OCI-LY7 (cell line): Measurements from ENCODE around the gene IFT57. TPM values are rescaled to one million over a fixed set of nuclear protein-coding genes. Genes with fewer than 3 reads are reported as not detected.

ENCODE experiments used
- BruUV-seq: library from RNA; stranded (reverse); fragments of 400-500 nt; replicated peaks from 2 replicates; lab custom pipeline; 2021; lab: Mats Ljungman, UMichigan
- CTCF ChIA-PET: fragments of 300-600 bp; sonication (Branson Sonifier 250); formaldehyde crosslinking; loops from one replicate; lab custom pipeline; 2022; ENCODE audit warnings: antibody characterized with exemption; ENCODE audit not compliant: unreplicated experiment; lab: Charles Lee
- POLR2A ChIA-PET: fragments of 300-600 bp; sonication (Branson Sonifier 250); formaldehyde crosslinking; loops from one replicate; lab custom pipeline; 2022; ENCODE audit warnings: antibody characterized with exemption; lab: Charles Lee
- DNase-seq: peaks from one replicate; pipeline ENCODE4 v3.0.0-alpha.2; 2015; ENCODE audit warnings: low spot score
- H2AFZ ChIP-seq: fragments of 200-600 bp; sonication (generic), shearing (Covaris generic); 2 replicates; pipeline ENCODE4 v1.6.1; 2014; ENCODE audit warnings: mild to moderate bottlenecking, antibody characterized with exemption, low read length, moderate library complexity
- H3K27ac ChIP-seq: fragments of 200-600 bp; sonication (generic); 2 replicates; pipeline ENCODE4 v1.5.1; 2014; ENCODE audit warnings: mixed run types, low read depth, mild to moderate bottlenecking, moderate library complexity, low read length, inconsistent platforms; ENCODE audit not compliant: poor library complexity, severe bottlenecking
- H3K36me3 ChIP-seq: fragments of 200-600 bp; sonication (generic); 2 replicates; pipeline ENCODE4 v1.6.1; 2014; ENCODE audit warnings: mild to moderate bottlenecking, antibody characterized with exemption, low read length, moderate library complexity, mixed read lengths; ENCODE audit not compliant: insufficient read depth
- H3K4me1 ChIP-seq: fragments of 200-600 bp; sonication (generic); 2 replicates; pipeline ENCODE4 v1.5.1; 2014; ENCODE audit warnings: mild to moderate bottlenecking, low read length; ENCODE audit not compliant: insufficient read depth, poor library complexity, severe bottlenecking
- H3K4me2 ChIP-seq: fragments of 200-600 bp; sonication (generic); 2 replicates; pipeline ENCODE4 v1.6.1; 2014; ENCODE audit warnings: mild to moderate bottlenecking, low read length
- H3K4me3 ChIP-seq: fragments of 200-600 bp; sonication (generic); 2 replicates; pipeline ENCODE4 v1.5.1; 2014; ENCODE audit warnings: mild to moderate bottlenecking, low read depth, low read length; ENCODE audit not compliant: poor library complexity, severe bottlenecking
- H3K79me2 ChIP-seq: fragments of 200-600 bp; sonication (generic); 2 replicates; pipeline ENCODE4 v1.6.1; 2016; ENCODE audit warnings: low read depth, mild to moderate bottlenecking, low read length, moderate library complexity, mixed read lengths; ENCODE audit not compliant: insufficient read depth
- H3K9me2 ChIP-seq: fragments of 200-600 bp; sonication (generic); 2 replicates; pipeline ENCODE4 v1.6.1; 2016; ENCODE audit warnings: mild to moderate bottlenecking, low read length, mixed read lengths; ENCODE audit not compliant: insufficient read depth
- H3K9me3 ChIP-seq: fragments of 200-600 bp; sonication (generic); 2 replicates; pipeline ENCODE4 v1.6.1; 2014; ENCODE audit warnings: mild to moderate bottlenecking, mixed run types, low read length, mixed read lengths
- H4K20me1 ChIP-seq: fragments of 200-600 bp; sonication (generic); 2 replicates; pipeline ENCODE4 v1.6.1; 2014; ENCODE audit warnings: mild to moderate bottlenecking, antibody characterized with exemption, low read length, moderate library complexity, mixed read lengths; ENCODE audit not compliant: insufficient read depth
- CTCF ChIP-seq: fragments of 200-600 bp; sonication (generic); conservative IDR thresholded peaks from 2 replicates; pipeline ENCODE4 v1.5.1; 2014; ENCODE audit warnings: mild to moderate bottlenecking, antibody characterized with exemption, low read length, moderate library complexity, mixed read lengths
- EZH2phosphoT487 ChIP-seq: fragments of 200-600 bp; sonication (generic); IDR thresholded peaks from 2 replicates; pipeline ENCODE4 v1.6.1; 2018; ENCODE audit warnings: low read depth, borderline replicate concordance, mild to moderate bottlenecking, mixed run types, antibody characterized with exemption, low read length, moderate library complexity, mixed read lengths
- intact Hi-C: fragments of 100-400 bp; cut with micrococcal nuclease; formaldehyde crosslinking; loops from one replicate; pipeline ENCODE4 v1.10.0; 2022; ENCODE audit not compliant: unreplicated experiment
- total RNA-seq, 2 experiments: library from RNA; depleted of rRNA in 1 of 2; stranded (reverse); fragments of >200 nt in 1 of 2; shearing (Covaris generic) in 1 of 2; gene quantifications; 2 replicates each; pipeline ENCODE4 v1.2.3, GENCODE V29; 2014 to 2022

The IFT57 gene
- total RNA-seq, 2 experiments from 2014 or later, result 44.1 to 68.2 TPM

GRCh38 chr3:108133048-108133369, 89.2 kb downstream of the IFT57 start:
- no peaks in the 10 kb centered on the region for H3K9me3 ChIP-seq
- TF ChIP-seq CTCF (no peak), EZH2phosphoT487 (no peak)
- CTCF ChIA-PET, result interaction anchor here (0.6 kb wide), 1 partner anchor 40 kb away, joined by 3 read pairs; no protein-coding TSS in a partner anchor
- DNase-seq, result no peak
- H3K79me2 ChIP-seq, result peaks cover 37% of the 10 kb centered on the region; the same call in 1 of the 2 replicates
- POLR2A ChIA-PET, result interaction anchor here (0.6 to 3.5 kb wide), 7 partner anchors 9 to 471 kb away, joined by 3 to 23 read pairs (median 3); partner anchors contain the start of gene IFT57
- no TSS peak for BruUV-seq
- H3K9me2 ChIP-seq, result no peaks in the 10 kb centered on the region
- H4K20me1 ChIP-seq, result 0 out of 2 replicates have a peak, but pooled peaks cover 4% of the 10 kb centered on the region
- H3K36me3 ChIP-seq, result peaks cover 47% of the 10 kb centered on the region
- intact Hi-C loops, result no loop called here
- H3K27ac ChIP-seq, result no peak overlapping the region
- H3K4me1 ChIP-seq, result peaks cover 72% of the 10 kb centered on the region
- peak overlapping the region; percentile 7 for H3K4me3 ChIP-seq
- no peak overlapping the region for H2AFZ ChIP-seq
- H3K4me2 ChIP-seq, result peak overlapping the region; percentile 48

- no TSS peak for BruUV-seq
- intact Hi-C loops, result no loop called here
- Histone ChIP-seq H3K9me3 (no peaks in the 10 kb centered on the region), H3K4me1 (peaks cover 84% of the 10 kb centered on the region), H3K9me2 (no peaks in the 10 kb centered on the region), H2AFZ (no peak overlapping the region), H3K27ac (no peak overlapping the region), H3K4me2 (peak overlapping the region; percentile 48; the same call in 1 of the 2 replicates), H3K79me2 (peaks cover 51% of the 10 kb centered on the region; the same call in 1 of the 2 replicates), H3K36me3 (peaks cover 35% of the 10 kb centered on the region), H4K20me1 (0 out of 2 replicates have a peak, but pooled peaks cover 4% of the 10 kb centered on the region), H3K4me3 (no peak overlapping the region)
- POLR2A ChIA-PET, result interaction anchor here (0.7 to 1.1 kb wide), 7 partner anchors 8 to 241 kb away, joined by 3 to 4 read pairs (median 3); no protein-coding TSS in a partner anchor
- TF ChIP-seq EZH2phosphoT487 (no peak), CTCF (no peak)
- DNase-seq, result no peak
- CTCF ChIA-PET, result no interaction called here
Measured at GRCh38 chr3:108131475-108132134, 90.6 kb downstream of the IFT57 start.
